HepG2 (cell line): Measurements from ENCODE around the gene CLIC6. TPM values are rescaled to one million over a fixed set of nuclear protein-coding genes. Genes with fewer than 3 reads are reported as not detected.

Source experiments
- ATAC-seq: fragments of 200-7000 bp; cut with Tn5 transposase; 3 replicates; pipeline ENCODE4 v1.9.1; 2020; ENCODE audit warnings: mild to moderate bottlenecking, moderate library complexity
- BruUV-seq: library from RNA; stranded (reverse); fragments of 400-500 nt; replicated peaks from 2 replicates; lab custom pipeline; 2021; lab: Mats Ljungman, UMichigan
- CTCF ChIA-PET: fragments of 300-600 bp; formaldehyde crosslinking; extraction: SDS; loops from one replicate; lab custom pipeline; 2021; ENCODE audit warnings: low total read pairs, inconsistent platforms, low intra/inter-chr PET ratio; lab: Yijun Ruan, JAX
- POLR2A ChIA-PET: fragments of 350-600 bp; sonication (Branson Sonifier 250); formaldehyde crosslinking; loops from one replicate; lab custom pipeline; 2020; ENCODE audit warnings: antibody characterized with exemption, inconsistent platforms; lab: Yijun Ruan, JAX
- DNase-seq: peaks from one replicate; pipeline ENCODE4 v3.0.0-alpha.2; 2015; ENCODE audit warnings: low spot score
- FAIRE-seq: peaks from 3 replicates; lab custom pipeline; 2011; peaks lifted over from hg19 to GRCh38; lab: Jason Lieb, UNC
- H2AFZ ChIP-seq: one replicate; pipeline ENCODE4 v1.6.1; 2011; ENCODE audit warnings: low read length, inconsistent platforms
- H3K27ac ChIP-seq: fragments of 300-600 bp; 3 replicates; pipeline ENCODE4 v1.8.0; 2011; ENCODE audit warnings: mixed run types, mild to moderate bottlenecking, mixed read lengths, low read length, inconsistent platforms; ENCODE audit not compliant: insufficient read depth; ENCODE audit errors: extremely low read length
- H3K27me3 ChIP-seq, 2 experiments: fragments of 200-600 bp in 1 of 2; 2 replicates in 1 of 2; 3 replicates in 1 of 2; pipeline versions ENCODE4 v1.6.0 to v1.8.0; 2011; ENCODE audit warnings: low read length in 2 of 2, mild to moderate bottlenecking in 2 of 2, moderate library complexity in 2 of 2, inconsistent platforms in 1 of 2; ENCODE audit not compliant: insufficient read depth in 2 of 2, control insufficient read depth in 1 of 2
- H3K36me3 ChIP-seq, 2 experiments: fragments of 200-600 bp in 1 of 2; replicated peaks in 1 of 2; 2 replicates in 1 of 2; 3 replicates in 1 of 2; pipeline versions ENCODE4 v1.5.1 to v1.8.0; 2011; ENCODE audit warnings: low read length in 2 of 2, inconsistent platforms in 1 of 2; ENCODE audit not compliant: insufficient read depth in 2 of 2, control insufficient read depth in 1 of 2
- H3K4me1 ChIP-seq: 2 replicates; pipeline ENCODE4 v1.5.1; 2012; ENCODE audit warnings: low read length, inconsistent platforms; ENCODE audit not compliant: insufficient read depth
- H3K4me2 ChIP-seq: 2 replicates; pipeline ENCODE4 v1.6.0; 2011; ENCODE audit warnings: low read depth, low read length, inconsistent platforms
- H3K4me3 ChIP-seq, 3 experiments: fragments of 200-600 bp in 1 of 3; sonication (generic), shearing (Covaris generic) in 1 of 3; replicated peaks in 1 of 3; 2 replicates each; pipeline ENCODE4 v1.5.1; 2011 to 2016; ENCODE audit warnings: low read length in 3 of 3, inconsistent platforms in 2 of 3, low read depth in 2 of 3, mild to moderate bottlenecking in 2 of 3, control low read depth in 1 of 3, mixed read lengths in 1 of 3; ENCODE audit not compliant: insufficient read depth in 1 of 3
- H3K79me2 ChIP-seq: one replicate; pipeline ENCODE4 v1.6.1; 2011; ENCODE audit warnings: low read length, inconsistent platforms; ENCODE audit not compliant: insufficient read depth
- H3K9ac ChIP-seq: 2 replicates; pipeline ENCODE4 v1.6.0; 2011; ENCODE audit warnings: mild to moderate bottlenecking, low read depth, low read length, inconsistent platforms; ENCODE audit not compliant: insufficient read depth
- H3K9me3 ChIP-seq: 2 replicates; pipeline ENCODE4 v1.5.1; 2012; ENCODE audit warnings: mild to moderate bottlenecking, low read length
- H4K20me1 ChIP-seq: 2 replicates; pipeline ENCODE4 v1.6.0; 2011; ENCODE audit warnings: inconsistent platforms, mild to moderate bottlenecking, low read length, moderate library complexity; ENCODE audit not compliant: insufficient read depth
- HOXA7 ChIP-seq: sonication (generic); formaldehyde crosslinking; IDR thresholded peaks from 2 replicates; pipeline ENCODE4 v1.8.1; 2022; ENCODE audit warnings: mild to moderate bottlenecking, missing genetic modification reagents, moderate library complexity
- KAT7 ChIP-seq: IDR thresholded peaks from 2 replicates; pipeline ENCODE4 v1.6.1; 2018; ENCODE audit warnings: borderline replicate concordance, missing compliant biosample characterization
- KLF9 ChIP-seq: IDR thresholded peaks from 2 replicates; pipeline ENCODE4 v1.6.1; 2016; ENCODE audit warnings: low read depth
- MAFK ChIP-seq, 2 experiments: IDR thresholded peaks in 1 of 2; conservative IDR thresholded peaks in 1 of 2; 2 replicates each; pipeline ENCODE4 v1.6.1; 2011; ENCODE audit warnings: improper control_type of control experiment in 2 of 2, low read length in 2 of 2
- MED8 ChIP-seq: sonication (generic); formaldehyde crosslinking; IDR thresholded peaks from 2 replicates; pipeline ENCODE4 v1.8.1; 2023; ENCODE audit warnings: mild to moderate bottlenecking, missing genetic modification reagents; ENCODE audit not compliant: insufficient replicate concordance
- RAD51 ChIP-seq: fragments of 450-650 bp; IDR thresholded peaks from 2 replicates; pipeline ENCODE4 v1.6.1; 2016; ENCODE audit warnings: borderline replicate concordance
- SPEN ChIP-seq: sonication (generic); formaldehyde crosslinking; IDR thresholded peaks from 2 replicates; pipeline ENCODE4 v1.5.1; 2020; ENCODE audit warnings: low read depth, mild to moderate bottlenecking, missing genetic modification reagents
- ZBTB25 ChIP-seq: IDR thresholded peaks from 2 replicates; pipeline ENCODE4 v1.6.1; 2018; ENCODE audit warnings: missing genetic modification reagents
- ZMYM4 ChIP-seq: sonication (generic); formaldehyde crosslinking; IDR thresholded peaks from 2 replicates; pipeline ENCODE4 v1.8.1; 2023; ENCODE audit warnings: mild to moderate bottlenecking, missing genetic modification reagents
- ZNF12 ChIP-seq: sonication (generic); formaldehyde crosslinking; IDR thresholded peaks from 2 replicates; pipeline ENCODE4 v1.5.0; 2020; ENCODE audit warnings: missing genetic modification reagents
- ZNF674 ChIP-seq: sonication (generic); formaldehyde crosslinking; IDR thresholded peaks from 2 replicates; pipeline ENCODE4 v1.5.0; 2020; ENCODE audit warnings: low read depth, mild to moderate bottlenecking, missing genetic modification reagents
- WGBS: methylation state at CpG from one replicate; pipeline ENCODE4 v1.1.6; 2017; ENCODE audit warnings: low lambda C conversion rate; 5-methylcytosine and 5-hydroxymethylcytosine counted together
- in situ Hi-C: cut with HindIII; loops from 2 replicates; pipeline ENCODE4 v1.10.0; 2017; ENCODE audit warnings: low pct_unique_long_range_greater_than_20kb; ENCODE audit not compliant: extremely low pct_ligation_motif_present
- intact Hi-C: fragments of 100-400 bp; cut with micrococcal nuclease; formaldehyde crosslinking; loops from one replicate; pipeline ENCODE4 v1.10.0; 2022; ENCODE audit not compliant: unreplicated experiment
- polyA plus RNA-seq, 8 experiments: library from polyadenylated mRNA; depleted of rRNA in 3 of 8; stranded (reverse) in 7 of 8; unstranded in 1 of 8; fragments of >200 nt; fragmentation: Illumina TruSeq in 4 of 8; extraction: Trizol in 4 of 8; gene quantifications; 2 replicates each; pipeline versions ENCODE4 v1.2.1 to v1.2.3, GENCODE V29; 2011 to 2016; ENCODE audit warnings: low read depth in 4 of 8, missing spikeins in 1 of 8, mixed read lengths in 1 of 8; ENCODE audit not compliant: insufficient read depth in 1 of 8
- total RNA-seq, 5 experiments: library from RNA; depleted of rRNA; stranded (reverse); fragments of >200 nt; fragmentation: Illumina TruSeq; extraction: Trizol; gene quantifications; 2 replicates each; pipeline ENCODE4 v1.2.3, GENCODE V29; 2016; ENCODE audit warnings: low read depth in 1 of 5
- TF ChIP-seq, protein P1 (sequence below): IDR thresholded peaks from 2 replicates; pipeline ENCODE4 v1.6.1; 2016; ENCODE audit warnings: low read depth, missing genetic modification reagents, missing compliant biosample characterization
- TF ChIP-seq, protein P2 (sequence below): sonication (generic); formaldehyde crosslinking; IDR thresholded peaks from 2 replicates; pipeline ENCODE4 v1.8.1; 2023; ENCODE audit warnings: missing genetic modification reagents, mild to moderate bottlenecking, borderline replicate concordance
- TF ChIP-seq, protein P3 (sequence below): IDR thresholded peaks from 2 replicates; pipeline ENCODE4 v1.6.1; 2016; ENCODE audit warnings: mild to moderate bottlenecking, missing biosample characterization, missing genetic modification reagents
- TF ChIP-seq, protein P4 (sequence below): sonication (generic); formaldehyde crosslinking; conservative IDR thresholded peaks from 2 replicates; pipeline ENCODE4 v1.8.0; 2022; ENCODE audit warnings: missing genetic modification reagents

CLIC6 gene
- total and polyA plus RNA-seq, 2 of the 13 experiments (the other 11 are each of a cell fraction or from before 2014, with no cell fraction given), result not detected

GRCh38 chr21:34687745-34688144 is 19.0 kb downstream of the CLIC6 start (continued):
- TF ChIP-seq, protein P1, sequence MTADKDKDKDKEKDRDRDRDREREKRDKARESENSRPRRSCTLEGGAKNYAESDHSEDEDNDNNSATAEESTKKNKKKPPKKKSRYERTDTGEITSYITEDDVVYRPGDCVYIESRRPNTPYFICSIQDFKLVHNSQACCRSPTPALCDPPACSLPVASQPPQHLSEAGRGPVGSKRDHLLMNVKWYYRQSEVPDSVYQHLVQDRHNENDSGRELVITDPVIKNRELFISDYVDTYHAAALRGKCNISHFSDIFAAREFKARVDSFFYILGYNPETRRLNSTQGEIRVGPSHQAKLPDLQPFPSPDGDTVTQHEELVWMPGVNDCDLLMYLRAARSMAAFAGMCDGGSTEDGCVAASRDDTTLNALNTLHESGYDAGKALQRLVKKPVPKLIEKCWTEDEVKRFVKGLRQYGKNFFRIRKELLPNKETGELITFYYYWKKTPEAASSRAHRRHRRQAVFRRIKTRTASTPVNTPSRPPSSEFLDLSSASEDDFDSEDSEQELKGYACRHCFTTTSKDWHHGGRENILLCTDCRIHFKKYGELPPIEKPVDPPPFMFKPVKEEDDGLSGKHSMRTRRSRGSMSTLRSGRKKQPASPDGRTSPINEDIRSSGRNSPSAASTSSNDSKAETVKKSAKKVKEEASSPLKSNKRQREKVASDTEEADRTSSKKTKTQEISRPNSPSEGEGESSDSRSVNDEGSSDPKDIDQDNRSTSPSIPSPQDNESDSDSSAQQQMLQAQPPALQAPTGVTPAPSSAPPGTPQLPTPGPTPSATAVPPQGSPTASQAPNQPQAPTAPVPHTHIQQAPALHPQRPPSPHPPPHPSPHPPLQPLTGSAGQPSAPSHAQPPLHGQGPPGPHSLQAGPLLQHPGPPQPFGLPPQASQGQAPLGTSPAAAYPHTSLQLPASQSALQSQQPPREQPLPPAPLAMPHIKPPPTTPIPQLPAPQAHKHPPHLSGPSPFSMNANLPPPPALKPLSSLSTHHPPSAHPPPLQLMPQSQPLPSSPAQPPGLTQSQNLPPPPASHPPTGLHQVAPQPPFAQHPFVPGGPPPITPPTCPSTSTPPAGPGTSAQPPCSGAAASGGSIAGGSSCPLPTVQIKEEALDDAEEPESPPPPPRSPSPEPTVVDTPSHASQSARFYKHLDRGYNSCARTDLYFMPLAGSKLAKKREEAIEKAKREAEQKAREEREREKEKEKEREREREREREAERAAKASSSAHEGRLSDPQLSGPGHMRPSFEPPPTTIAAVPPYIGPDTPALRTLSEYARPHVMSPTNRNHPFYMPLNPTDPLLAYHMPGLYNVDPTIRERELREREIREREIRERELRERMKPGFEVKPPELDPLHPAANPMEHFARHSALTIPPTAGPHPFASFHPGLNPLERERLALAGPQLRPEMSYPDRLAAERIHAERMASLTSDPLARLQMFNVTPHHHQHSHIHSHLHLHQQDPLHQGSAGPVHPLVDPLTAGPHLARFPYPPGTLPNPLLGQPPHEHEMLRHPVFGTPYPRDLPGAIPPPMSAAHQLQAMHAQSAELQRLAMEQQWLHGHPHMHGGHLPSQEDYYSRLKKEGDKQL (CRISPR knock-in tag), result no peak
- TF ChIP-seq ZNF674 (CRISPR knock-in tag), result no peak
- TF ChIP-seq ZNF12 (CRISPR knock-in tag), result no peak

DNA sequence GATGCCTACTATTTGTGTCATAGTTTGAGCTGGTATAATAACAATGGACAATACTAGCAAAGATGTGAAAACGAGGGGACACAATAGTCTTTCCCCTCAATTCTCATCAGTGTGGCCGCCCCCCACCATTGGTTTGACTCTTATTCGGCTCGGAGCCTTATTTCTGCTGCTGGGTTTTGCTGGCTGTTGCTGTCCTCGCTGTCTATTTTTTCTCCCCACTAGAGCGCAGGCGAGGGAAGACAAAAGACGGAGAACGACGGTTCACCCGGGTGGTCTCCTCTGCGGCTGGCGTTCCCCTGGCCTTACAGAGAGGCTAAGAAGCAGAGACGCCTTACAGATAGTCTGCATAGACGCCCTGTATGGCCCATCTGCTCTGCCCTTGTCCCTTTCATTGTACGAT is 19.4 kb downstream of the CLIC6 start:
- Histone ChIP-seq H3K4me2 (no peak overlapping the region), H3K79me2 (no peaks in the 10 kb centered on the region), H2AFZ (no peak overlapping the region), H3K9me3 (no peaks in the 10 kb centered on the region), H3K36me3 (no peaks in the 10 kb centered on the region), H4K20me1 (no peaks in the 10 kb centered on the region), H3K4me3 (no peak overlapping the region), H3K9ac (no peak overlapping the region), H3K27me3 (peaks cover 0 to 33% of the 10 kb centered on the region in 2 experiments; a peak in 2 of 5 replicates), H3K27ac (no peak overlapping the region), H3K4me1 (0 out of 2 replicates have a peak, but pooled peaks cover 13% of the 10 kb centered on the region)
- DNase-seq (no peak), ATAC-seq (no peak), FAIRE-seq (no peak)
- CTCF ChIA-PET, result no interaction called here
- in situ Hi-C loops, result no loop called here
- no TSS peak for BruUV-seq
- WGBS, result 55% methylated on average over 16 of the region's 16 CpGs
- POLR2A ChIA-PET, result no interaction called here
- intact Hi-C loops, result no loop called here
- TF ChIP-seq MED8, result no peak
- TF ChIP-seq, protein P2, sequence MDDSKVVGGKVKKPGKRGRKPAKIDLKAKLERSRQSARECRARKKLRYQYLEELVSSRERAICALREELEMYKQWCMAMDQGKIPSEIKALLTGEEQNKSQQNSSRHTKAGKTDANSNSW (CRISPR knock-in tag), result no peak
- TF ChIP-seq ZMYM4 (CRISPR knock-in tag), result no peak
- TF ChIP-seq, protein P3, sequence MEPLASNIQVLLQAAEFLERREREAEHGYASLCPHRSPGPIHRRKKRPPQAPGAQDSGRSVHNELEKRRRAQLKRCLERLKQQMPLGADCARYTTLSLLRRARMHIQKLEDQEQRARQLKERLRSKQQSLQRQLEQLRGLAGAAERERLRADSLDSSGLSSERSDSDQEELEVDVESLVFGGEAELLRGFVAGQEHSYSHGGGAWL (CRISPR knock-in tag), result no peak
- TF ChIP-seq ZBTB25, result no peak
- TF ChIP-seq SPEN (CRISPR knock-in tag), result no peak
- TF ChIP-seq MAFK (conservative IDR thresholded peaks at IDR 0.05 in 1 of 2, IDR thresholded peaks at IDR 0.05 in 1 of 2; ENCODE audit: low read length in 2 of 2), result no peak
- TF ChIP-seq KAT7 (CRISPR knock-in tag), result no peak
- no peak for TF ChIP-seq RAD51
- TF ChIP-seq, protein P4, sequence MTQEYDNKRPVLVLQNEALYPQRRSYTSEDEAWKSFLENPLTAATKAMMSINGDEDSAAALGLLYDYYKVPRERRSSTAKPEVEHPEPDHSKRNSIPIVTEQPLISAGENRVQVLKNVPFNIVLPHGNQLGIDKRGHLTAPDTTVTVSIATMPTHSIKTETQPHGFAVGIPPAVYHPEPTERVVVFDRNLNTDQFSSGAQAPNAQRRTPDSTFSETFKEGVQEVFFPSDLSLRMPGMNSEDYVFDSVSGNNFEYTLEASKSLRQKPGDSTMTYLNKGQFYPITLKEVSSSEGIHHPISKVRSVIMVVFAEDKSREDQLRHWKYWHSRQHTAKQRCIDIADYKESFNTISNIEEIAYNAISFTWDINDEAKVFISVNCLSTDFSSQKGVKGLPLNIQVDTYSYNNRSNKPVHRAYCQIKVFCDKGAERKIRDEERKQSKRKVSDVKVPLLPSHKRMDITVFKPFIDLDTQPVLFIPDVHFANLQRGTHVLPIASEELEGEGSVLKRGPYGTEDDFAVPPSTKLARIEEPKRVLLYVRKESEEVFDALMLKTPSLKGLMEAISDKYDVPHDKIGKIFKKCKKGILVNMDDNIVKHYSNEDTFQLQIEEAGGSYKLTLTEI (CRISPR knock-in tag), result no peak
- TF ChIP-seq HOXA7, result no peak
- TF ChIP-seq KLF9 (CRISPR knock-in tag), result no peak
